Measurements from ENCODE around the gene TM4SF1. TPM values are rescaled to one million over a fixed set of nuclear protein-coding genes. Genes with fewer than 3 reads are reported as not detected.

TM4SF1 gene
- polyA plus RNA-seq, 3 donors: 58.8 to 78.1 (median 59.2) TPM

- no peak for DNase-seq (ENCODE audit: extremely low read depth in 1 of 11, low read depth in 9 of 11, low spot score in 4 of 11)
Measured at GRCh38 chr3:149331396-149331795, 46.1 kb downstream of the TM4SF1 start.

GRCh38 chr3:149330609-149331331, 46.7 kb downstream of the TM4SF1 start:
- DNase-seq (ENCODE audit: extremely low read depth in 1 of 11, low read depth in 9 of 11, low spot score in 4 of 11): no peak

GRCh38 chr3:149327156-149327555, 50.3 kb downstream of the TM4SF1 start:
- no peak for DNase-seq (ENCODE audit: extremely low read depth in 1 of 11, low read depth in 9 of 11, low spot score in 4 of 11)

GRCh38 chr3:149325581-149325980, 51.9 kb downstream of the TM4SF1 start:
- DNase-seq (ENCODE audit: extremely low read depth in 1 of 11, low read depth in 9 of 11, low spot score in 4 of 11): no peak

GRCh38 chr3:149324332-149324731, 53.1 kb downstream of the TM4SF1 start:
- no peak for DNase-seq (ENCODE audit: extremely low read depth in 1 of 11, low read depth in 9 of 11, low spot score in 4 of 11)

GRCh38 chr3:149321640-149322039, 55.8 kb downstream of the TM4SF1 start:
- DNase-seq (ENCODE audit: extremely low read depth in 1 of 11, low read depth in 9 of 11, low spot score in 4 of 11): no peak

- DNase-seq (ENCODE audit: extremely low read depth in 1 of 11, low read depth in 9 of 11, low spot score in 4 of 11): no peak
Measured at GRCh38 chr3:149321136-149321535, 56.3 kb downstream of the TM4SF1 start.

- DNase-seq (ENCODE audit: extremely low read depth in 1 of 11, low read depth in 9 of 11, low spot score in 4 of 11): no peak
Measured at GRCh38 chr3:149319750-149320149, 57.7 kb downstream of the TM4SF1 start.

Other genes with a start within 250 kb of the TM4SF1 start
- gene HPS3, start 248.0 kb downstream of the TM4SF1 start, polyA plus RNA-seq (ENCODE audit: insufficient read length in 3 of 3): 10 to 100 TPM; 27.1 to 37.8 (median 34.3) TPM
- 1 to 10 TPM in 1 of 3 donors, under 1 TPM in 2; 0.45 to 1.0 (median 0.67) TPM for gene CP, start 155.8 kb downstream of the TM4SF1 start, polyA plus RNA-seq (ENCODE audit: insufficient read length in 3 of 3)
- gene TM4SF18, start 44.0 kb downstream of the TM4SF1 start, polyA plus RNA-seq (ENCODE audit: insufficient read length in 3 of 3): 10 to 100 TPM; 23.1 to 31.6 (median 26.6) TPM
- gene TM4SF4, start 97.0 kb upstream of the TM4SF1 start, polyA plus RNA-seq (ENCODE audit: insufficient read length in 3 of 3): 1 to 10 TPM; 2.5 to 4.2 (median 3.2) TPM

Measured in renal cortex interstitium (tissue), 11 donors.